ENCODE data around the gene ACACA. TPM values are rescaled to one million over a fixed set of nuclear protein-coding genes. Genes with fewer than 3 reads are reported as not detected.

The ACACA gene
- total RNA-seq, 2 experiments from 2014 or later, result 58.9 to 64.0 TPM

GRCh38 chr17:37187262-37187661 is 219.4 kb downstream of the ACACA start:
- H3K4me3 Mint-ChIP-seq, result no peak overlapping the region

DNA sequence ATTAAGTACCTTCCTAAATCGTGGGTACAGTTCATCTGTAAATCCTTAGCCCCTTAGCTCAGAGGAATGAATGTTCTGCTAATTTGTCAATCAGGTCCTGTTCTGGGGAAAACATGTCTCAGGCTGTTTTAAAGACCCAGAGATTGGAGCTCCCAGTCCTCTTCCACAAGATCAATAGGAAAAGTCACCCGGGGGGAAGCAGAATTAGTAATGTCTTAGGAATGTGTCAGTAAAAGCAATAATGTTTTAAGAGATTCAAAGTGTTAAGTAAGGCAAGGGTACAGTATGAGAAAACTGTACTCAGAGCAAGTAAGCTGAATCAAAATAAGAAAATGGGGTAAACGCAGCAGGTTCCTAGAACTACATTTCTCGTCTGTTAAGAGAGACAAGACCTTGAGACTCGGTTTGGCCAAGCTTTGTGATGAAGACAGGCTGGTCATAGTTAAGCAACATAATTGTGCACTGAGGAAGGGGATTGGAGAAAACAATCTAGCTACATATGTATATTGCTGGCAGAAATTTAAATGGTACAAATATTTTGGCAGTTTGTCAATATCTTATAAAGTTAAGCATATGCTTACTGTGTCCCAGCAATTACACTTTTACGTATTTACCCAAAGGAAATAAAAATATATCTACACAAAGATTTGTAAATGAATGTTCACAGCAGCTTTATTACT is 223.7 kb downstream of the ACACA start:
- Mint-ChIP-seq H3K9me3 (ENCODE audit: insufficient read depth) (no peaks in the 10 kb centered on the region), H3K4me1 (ENCODE audit: low read depth) (no peaks in the 10 kb centered on the region), H3K27me3 (ENCODE audit: low read depth) (no peaks in the 10 kb centered on the region), H3K27ac (no peak overlapping the region), H3K4me3 (no peak overlapping the region), H3K36me3 (ENCODE audit: low read depth) (peaks cover 23% of the 10 kb centered on the region)
- CTCF ChIA-PET, result interaction anchor here (0.9 kb wide), 1 partner anchor 190 kb away, joined by 3 read pairs; no protein-coding TSS in a partner anchor
- POLR2A ChIA-PET, result interaction anchor here (0.6 kb wide), 1 partner anchor 1351 kb away, joined by 3 read pairs; no protein-coding TSS in a partner anchor
- no peak for DNase-seq
- no peak for ATAC-seq

More at GRCh38 chr17:37187262-37187661, 219.4 kb downstream of the ACACA start:
- peaks cover 22% of the 10 kb centered on the region for H3K36me3 Mint-ChIP-seq (ENCODE audit: low read depth)
- H3K27ac Mint-ChIP-seq, result no peak overlapping the region
- ChIA-PET POLR2A (no interaction called here), CTCF (interaction anchor here (1.2 kb wide), 1 partner anchor 53 kb away, joined by 5 read pairs; no protein-coding TSS in a partner anchor)
- no peaks in the 10 kb centered on the region for H3K9me3 Mint-ChIP-seq (ENCODE audit: insufficient read depth)
- no peaks in the 10 kb centered on the region for H3K27me3 Mint-ChIP-seq (ENCODE audit: low read depth)
- DNase-seq, result no peak
- no peak for ATAC-seq
- H3K4me1 Mint-ChIP-seq (ENCODE audit: low read depth), result no peaks in the 10 kb centered on the region

DNA sequence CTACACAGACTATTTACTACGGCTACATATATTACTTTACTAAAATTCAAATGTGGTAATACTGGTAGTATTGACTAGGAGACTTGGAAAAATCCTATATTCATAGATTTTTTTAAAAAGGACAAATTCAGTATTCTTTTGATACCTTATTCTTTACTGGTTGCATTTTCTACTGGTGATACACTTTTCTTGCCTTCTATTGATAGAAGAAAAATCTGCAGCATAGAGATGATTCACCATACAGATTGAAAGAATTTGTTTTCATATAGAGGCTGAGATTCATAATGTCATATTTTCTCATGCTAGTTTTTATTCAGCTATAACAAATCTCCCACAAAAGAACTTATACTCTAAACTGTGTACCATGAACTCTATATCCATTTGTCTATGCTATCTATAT is 226.3 kb downstream of the ACACA start:
- no peak for DNase-seq
- no peak overlapping the region for H3K27ac Mint-ChIP-seq
- no peaks in the 10 kb centered on the region for H3K9me3 Mint-ChIP-seq (ENCODE audit: insufficient read depth)
- no peaks in the 10 kb centered on the region for H3K27me3 Mint-ChIP-seq (ENCODE audit: low read depth)
- no peaks in the 10 kb centered on the region for H3K4me1 Mint-ChIP-seq (ENCODE audit: low read depth)
- ChIA-PET CTCF (interaction anchor here (1.0 kb wide), 1 partner anchor 11 kb away, joined by 5 read pairs; no protein-coding TSS in a partner anchor), POLR2A (no interaction called here)
- no peak overlapping the region for H3K4me3 Mint-ChIP-seq
- ATAC-seq, result no peak
- H3K36me3 Mint-ChIP-seq (ENCODE audit: low read depth), result peaks cover 27% of the 10 kb centered on the region

DNA sequence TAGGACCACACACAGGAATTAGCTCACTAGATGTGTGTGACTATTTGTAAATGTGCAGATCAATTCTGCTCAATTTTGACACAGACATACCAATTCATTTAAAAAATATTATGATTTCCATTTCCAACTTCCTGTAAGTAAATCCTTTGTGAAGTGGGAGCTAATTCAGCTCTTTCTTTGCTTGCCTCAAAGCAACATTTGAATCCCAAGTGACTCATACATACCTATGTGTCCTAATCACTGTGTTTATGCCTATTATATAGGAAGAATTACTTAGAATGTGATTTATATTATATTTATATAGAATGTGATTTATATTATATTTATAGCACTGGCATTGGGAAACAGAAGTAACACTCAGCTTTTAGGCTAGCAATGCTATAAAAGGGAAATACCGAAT is 226.7 kb downstream of the ACACA start:
- no peaks in the 10 kb centered on the region for H3K27me3 Mint-ChIP-seq (ENCODE audit: low read depth)
- DNase-seq (no peak), ATAC-seq (no peak)
- no peaks in the 10 kb centered on the region for H3K4me1 Mint-ChIP-seq (ENCODE audit: low read depth)
- no peaks in the 10 kb centered on the region for H3K9me3 Mint-ChIP-seq (ENCODE audit: insufficient read depth)
- peaks cover 28% of the 10 kb centered on the region for H3K36me3 Mint-ChIP-seq (ENCODE audit: low read depth)
- ChIA-PET CTCF (interaction anchor here (0.8 to 1.0 kb wide), 2 partner anchors 11 to 19 kb away, joined by 3 to 5 read pairs; no protein-coding TSS in a partner anchor), POLR2A (interaction anchor here (0.6 kb wide), 1 partner anchor 10 kb away, joined by 3 read pairs; no protein-coding TSS in a partner anchor)
- no peak overlapping the region for H3K27ac Mint-ChIP-seq
- no peak overlapping the region for H3K4me3 Mint-ChIP-seq

GRCh38 chr17:37177254-37177870 is 229.3 kb downstream of the ACACA start:
- ChIA-PET POLR2A (no interaction called here), CTCF (no interaction called here)
- H3K4me3 Mint-ChIP-seq, result no peak overlapping the region
- peaks cover 32% of the 10 kb centered on the region for H3K36me3 Mint-ChIP-seq (ENCODE audit: low read depth)
- no peaks in the 10 kb centered on the region for H3K4me1 Mint-ChIP-seq (ENCODE audit: low read depth)
- no peaks in the 10 kb centered on the region for H3K27me3 Mint-ChIP-seq (ENCODE audit: low read depth)
- no peak overlapping the region for H3K27ac Mint-ChIP-seq
- ATAC-seq, result no peak
- DNase-seq, result no peak
- no peaks in the 10 kb centered on the region for H3K9me3 Mint-ChIP-seq (ENCODE audit: insufficient read depth)

DNA sequence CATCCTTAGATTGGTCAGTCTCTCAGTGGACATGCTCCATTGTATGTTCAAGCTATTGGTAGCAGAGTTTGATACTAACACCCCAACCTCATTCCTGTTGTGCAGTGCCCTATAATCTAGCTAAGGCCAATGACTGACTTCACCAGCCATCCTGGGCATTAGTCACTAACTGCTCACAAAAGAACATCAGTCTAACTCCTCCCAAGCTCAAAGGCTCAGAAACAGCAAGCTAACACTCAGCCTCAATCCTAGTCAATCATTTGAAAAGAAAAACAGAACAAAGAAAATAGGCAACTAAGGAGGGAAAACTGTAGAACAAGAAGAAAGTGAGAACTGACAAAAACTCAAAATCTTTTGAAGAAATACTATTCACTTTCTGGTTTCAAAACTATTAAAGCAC is 229.9 kb downstream of the ACACA start:
- Mint-ChIP-seq H3K36me3 (ENCODE audit: low read depth) (peaks cover 32% of the 10 kb centered on the region), H3K27ac (no peak overlapping the region), H3K4me1 (ENCODE audit: low read depth) (no peaks in the 10 kb centered on the region), H3K27me3 (ENCODE audit: low read depth) (no peaks in the 10 kb centered on the region), H3K4me3 (no peak overlapping the region), H3K9me3 (ENCODE audit: insufficient read depth) (no peaks in the 10 kb centered on the region)
- ChIA-PET POLR2A (no interaction called here), CTCF (interaction anchor here (1.0 kb wide), 1 partner anchor 17 kb away, joined by 3 read pairs; no protein-coding TSS in a partner anchor)
- DNase-seq (no peak), ATAC-seq (no peak)

- Mint-ChIP-seq H3K27ac (no peak overlapping the region), H3K27me3 (ENCODE audit: low read depth) (no peaks in the 10 kb centered on the region), H3K36me3 (ENCODE audit: low read depth) (peaks cover 26% of the 10 kb centered on the region), H3K4me3 (no peak overlapping the region), H3K4me1 (ENCODE audit: low read depth) (no peaks in the 10 kb centered on the region), H3K9me3 (ENCODE audit: insufficient read depth) (no peaks in the 10 kb centered on the region)
- POLR2A ChIA-PET, result no interaction called here
- ATAC-seq (no peak), DNase-seq (no peak)
- CTCF ChIA-PET, result interaction anchor here (0.6 kb wide), 1 partner anchor 50 kb away, joined by 3 read pairs; no protein-coding TSS in a partner anchor
Measured at GRCh38 chr17:37174205-37174604, 232.4 kb downstream of the ACACA start.

DNA sequence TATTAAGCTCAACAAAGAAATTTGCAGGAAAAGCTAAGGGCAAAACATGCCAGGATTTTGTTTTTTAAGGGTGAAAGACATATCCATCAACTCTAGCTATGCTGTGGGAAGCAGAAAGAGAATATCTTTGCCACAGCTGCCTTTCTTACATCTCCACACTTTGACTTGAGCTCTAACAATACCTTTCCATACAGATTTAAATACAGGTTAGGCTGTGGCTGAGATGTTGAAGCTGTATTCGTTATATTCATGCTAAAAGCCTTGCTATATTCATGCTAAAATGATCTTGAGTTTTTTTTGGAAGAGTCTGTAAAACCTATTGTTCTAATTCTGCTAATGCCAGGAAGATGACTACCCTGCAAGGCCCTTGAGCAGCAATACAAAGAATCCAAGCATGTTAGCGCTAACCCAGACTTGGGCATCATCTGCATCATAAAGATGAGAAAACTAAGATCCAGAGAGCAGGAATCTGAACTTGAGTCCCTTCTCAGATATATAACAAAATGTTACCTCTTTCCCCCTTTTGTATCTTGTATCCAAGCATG is 235.7 kb downstream of the ACACA start:
- H3K27me3 Mint-ChIP-seq (ENCODE audit: low read depth), result no peaks in the 10 kb centered on the region
- CTCF ChIA-PET, result interaction anchor here (1.2 to 1.4 kb wide), 3 partner anchors 23 to 69 kb away, joined by 3 to 4 read pairs (median 3); no protein-coding TSS in a partner anchor
- DNase-seq (no peak), ATAC-seq (no peak)
- peaks cover 7% of the 10 kb centered on the region for H3K36me3 Mint-ChIP-seq (ENCODE audit: low read depth)
- no peaks in the 10 kb centered on the region for H3K4me1 Mint-ChIP-seq (ENCODE audit: low read depth)
- no peak overlapping the region for H3K4me3 Mint-ChIP-seq
- POLR2A ChIA-PET, result no interaction called here
- no peaks in the 10 kb centered on the region for H3K9me3 Mint-ChIP-seq (ENCODE audit: insufficient read depth)
- no peak overlapping the region for H3K27ac Mint-ChIP-seq

DNA sequence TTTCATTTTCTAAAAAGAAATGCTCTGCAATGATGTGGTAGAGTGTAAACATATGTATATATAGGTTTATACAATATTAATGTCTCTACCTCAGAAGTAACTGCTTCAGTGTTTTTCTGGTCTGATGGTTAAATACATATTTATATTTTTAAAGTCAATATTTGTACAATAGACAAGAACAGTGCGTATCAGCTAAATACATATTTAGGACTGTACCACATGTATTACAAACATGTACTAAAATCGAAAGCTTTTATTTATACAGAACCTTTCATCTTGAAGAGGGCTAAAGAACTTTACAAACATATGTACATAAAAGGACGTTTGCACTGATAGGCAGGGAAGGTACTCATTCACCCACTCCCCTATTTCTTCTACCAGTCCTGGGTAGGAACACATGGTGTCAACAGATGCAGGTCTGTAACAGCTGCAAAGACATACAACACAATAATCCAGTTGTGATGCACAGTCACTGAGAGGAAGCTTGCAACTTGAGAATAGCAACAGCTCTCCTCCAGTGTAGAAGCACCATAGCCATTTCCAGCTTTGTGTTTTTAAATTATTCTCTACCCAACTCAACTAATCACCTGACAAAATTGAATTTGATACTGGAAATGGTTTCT is 237.8 kb downstream of the ACACA start:
- DNase-seq (no peak), ATAC-seq (no peak)
- CTCF ChIA-PET, result interaction anchor here (1.3 kb wide), 1 partner anchor 71 kb away, joined by 5 read pairs; no protein-coding TSS in a partner anchor
- Mint-ChIP-seq H3K9me3 (ENCODE audit: insufficient read depth) (no peaks in the 10 kb centered on the region), H3K27ac (no peak overlapping the region), H3K36me3 (ENCODE audit: low read depth) (no peaks in the 10 kb centered on the region), H3K4me1 (ENCODE audit: low read depth) (no peaks in the 10 kb centered on the region), H3K27me3 (ENCODE audit: low read depth) (no peaks in the 10 kb centered on the region), H3K4me3 (no peak overlapping the region)
- POLR2A ChIA-PET, result no interaction called here

- no peaks in the 10 kb centered on the region for H3K4me1 Mint-ChIP-seq (ENCODE audit: low read depth)
- no peaks in the 10 kb centered on the region for H3K27me3 Mint-ChIP-seq (ENCODE audit: low read depth)
- no peak overlapping the region for H3K27ac Mint-ChIP-seq
- DNase-seq (no peak), ATAC-seq (no peak)
- H3K36me3 Mint-ChIP-seq (ENCODE audit: low read depth), result no peaks in the 10 kb centered on the region
- POLR2A ChIA-PET, result no interaction called here
- CTCF ChIA-PET, result no interaction called here
- no peak overlapping the region for H3K4me3 Mint-ChIP-seq
- no peaks in the 10 kb centered on the region for H3K9me3 Mint-ChIP-seq (ENCODE audit: insufficient read depth)
Measured at GRCh38 chr17:37167756-37168155, 238.9 kb downstream of the ACACA start.

DNA sequence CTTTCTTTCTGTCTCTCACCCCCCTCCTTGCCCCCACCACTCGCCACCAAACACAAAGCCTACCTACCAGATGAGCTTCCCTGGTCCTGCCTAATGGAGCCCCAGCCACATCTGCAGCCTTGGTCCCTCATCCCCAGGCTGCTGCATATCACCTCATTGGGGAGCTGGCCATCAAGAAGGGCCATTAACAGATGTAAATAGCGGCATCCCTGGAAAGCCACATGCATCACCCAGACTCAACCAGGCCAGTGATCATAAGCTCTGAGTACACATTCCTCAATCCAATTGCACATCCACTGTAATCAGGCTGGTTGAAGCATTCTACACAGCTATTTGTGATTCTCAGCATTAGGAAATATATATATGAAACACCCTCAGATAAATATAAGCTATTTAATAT is 242.6 kb downstream of the ACACA start:
- Mint-ChIP-seq H3K27me3 (ENCODE audit: low read depth) (no peaks in the 10 kb centered on the region), H3K4me3 (no peak overlapping the region), H3K4me1 (ENCODE audit: low read depth) (no peaks in the 10 kb centered on the region), H3K27ac (no peak overlapping the region), H3K9me3 (ENCODE audit: insufficient read depth) (no peaks in the 10 kb centered on the region), H3K36me3 (ENCODE audit: low read depth) (peaks cover 21% of the 10 kb centered on the region)
- ChIA-PET CTCF (interaction anchor here (1.2 kb wide), 1 partner anchor 19 kb away, joined by 3 read pairs; no protein-coding TSS in a partner anchor), POLR2A (interaction anchor here (0.6 kb wide), 2 partner anchors 138 to 185 kb away, joined by 3 to 5 read pairs; no protein-coding TSS in a partner anchor)
- DNase-seq, result no peak
- ATAC-seq, result no peak
